CD8-positive, alpha-beta memory T cell (primary cell): ENCODE measurements around the gene HYAL2. TPM values are rescaled to one million over a fixed set of nuclear protein-coding genes. Genes with fewer than 3 reads are reported as not detected.

Experiments used
- CTCF ChIA-PET: fragments of 350-600 bp; sonication (Branson Sonifier 250); formaldehyde crosslinking; loops from one replicate; lab custom pipeline; 2021; ENCODE audit warnings: antibody characterized with exemption; lab: Charles Lee
- POLR2A ChIA-PET: fragments of 350-600 bp; sonication (Branson Sonifier 250); formaldehyde crosslinking; loops from one replicate; lab custom pipeline; 2021; ENCODE audit warnings: antibody characterized with exemption; lab: Charles Lee
- DNase-seq, 5 donors: peaks; one replicate each; pipeline versions ENCODE4 v3.0.0 to v3.0.0-alpha.2; 2020 to 2022; ENCODE audit warnings: mixed read lengths in 1 of 5
- H3K27ac ChIP-seq: one replicate; pipeline ENCODE4 v1.7.0; 2013; ENCODE audit warnings: low read depth, mild to moderate bottlenecking, low read length, moderate library complexity
- H3K27me3 ChIP-seq: 2 replicates; pipeline ENCODE4 v1.7.0; 2013; ENCODE audit warnings: low read length, mild to moderate bottlenecking; ENCODE audit not compliant: insufficient read depth, poor library complexity, severe bottlenecking
- H3K36me3 ChIP-seq: 2 replicates; pipeline ENCODE4 v1.7.0; 2013; ENCODE audit warnings: mild to moderate bottlenecking, low read length, moderate library complexity; ENCODE audit not compliant: insufficient read depth
- H3K4me1 ChIP-seq: 2 replicates; pipeline ENCODE4 v1.7.0; 2013; ENCODE audit warnings: mild to moderate bottlenecking, low read length, moderate library complexity; ENCODE audit not compliant: insufficient read depth
- H3K4me3 ChIP-seq: 2 replicates; pipeline ENCODE4 v1.7.0; 2013; ENCODE audit warnings: mild to moderate bottlenecking, low read length
- H3K9me3 ChIP-seq: 2 replicates; pipeline ENCODE4 v1.7.0; 2013; ENCODE audit warnings: mild to moderate bottlenecking, low read length
- H3K27ac Mint-ChIP-seq, 8 donors: one replicate each; pipeline ENCODE4 v1.8.0; 2020 to 2021; ENCODE audit warnings: mixed read lengths in 8 of 8, mild to moderate bottlenecking in 6 of 8, inconsistent platforms in 3 of 8, moderate library complexity in 3 of 8
- H3K27me3 Mint-ChIP-seq, 2 donors: one replicate each; pipeline ENCODE4 v1.8.0; 2020 to 2021; ENCODE audit warnings: mixed read lengths in 2 of 2, mild to moderate bottlenecking in 1 of 2, moderate library complexity in 1 of 2
- H3K36me3 Mint-ChIP-seq, 3 donors: one replicate each; pipeline ENCODE4 v1.8.0; 2020 to 2021; ENCODE audit warnings: mixed read lengths in 3 of 3, inconsistent platforms in 1 of 3, mild to moderate bottlenecking in 1 of 3
- H3K4me1 Mint-ChIP-seq, 3 donors: one replicate each; pipeline ENCODE4 v1.8.0; 2020 to 2021; ENCODE audit warnings: mixed read lengths in 3 of 3, inconsistent platforms in 1 of 3, mild to moderate bottlenecking in 1 of 3
- H3K4me3 Mint-ChIP-seq, 7 donors: one replicate each; pipeline ENCODE4 v1.8.0; 2020 to 2021; ENCODE audit warnings: mixed read lengths in 7 of 7, mild to moderate bottlenecking in 6 of 7, moderate library complexity in 4 of 7, inconsistent platforms in 2 of 7
- H3K9me3 Mint-ChIP-seq, 5 donors: one replicate each; pipeline ENCODE4 v1.8.0; 2020 to 2022; ENCODE audit warnings: mixed read lengths in 5 of 5, mild to moderate bottlenecking in 3 of 5, moderate library complexity in 2 of 5, inconsistent platforms in 1 of 5
- polyA plus RNA-seq: library from polyadenylated mRNA; unstranded; fragments of 300-500 nt; fragmentation: Illumina TruSeq; gene quantifications from one replicate; pipeline ENCODE4 v1.2.3, GENCODE V29; 2021
- total RNA-seq, 2 experiments: library from RNA; stranded (reverse); gene quantifications; one replicate each; pipeline ENCODE4 v1.2.3, GENCODE V29; 2021

Gene HYAL2
- total and polyA plus RNA-seq, 3 experiments from 2014 or later: 10.8 to 13.9 (median 13.7) TPM

DNA sequence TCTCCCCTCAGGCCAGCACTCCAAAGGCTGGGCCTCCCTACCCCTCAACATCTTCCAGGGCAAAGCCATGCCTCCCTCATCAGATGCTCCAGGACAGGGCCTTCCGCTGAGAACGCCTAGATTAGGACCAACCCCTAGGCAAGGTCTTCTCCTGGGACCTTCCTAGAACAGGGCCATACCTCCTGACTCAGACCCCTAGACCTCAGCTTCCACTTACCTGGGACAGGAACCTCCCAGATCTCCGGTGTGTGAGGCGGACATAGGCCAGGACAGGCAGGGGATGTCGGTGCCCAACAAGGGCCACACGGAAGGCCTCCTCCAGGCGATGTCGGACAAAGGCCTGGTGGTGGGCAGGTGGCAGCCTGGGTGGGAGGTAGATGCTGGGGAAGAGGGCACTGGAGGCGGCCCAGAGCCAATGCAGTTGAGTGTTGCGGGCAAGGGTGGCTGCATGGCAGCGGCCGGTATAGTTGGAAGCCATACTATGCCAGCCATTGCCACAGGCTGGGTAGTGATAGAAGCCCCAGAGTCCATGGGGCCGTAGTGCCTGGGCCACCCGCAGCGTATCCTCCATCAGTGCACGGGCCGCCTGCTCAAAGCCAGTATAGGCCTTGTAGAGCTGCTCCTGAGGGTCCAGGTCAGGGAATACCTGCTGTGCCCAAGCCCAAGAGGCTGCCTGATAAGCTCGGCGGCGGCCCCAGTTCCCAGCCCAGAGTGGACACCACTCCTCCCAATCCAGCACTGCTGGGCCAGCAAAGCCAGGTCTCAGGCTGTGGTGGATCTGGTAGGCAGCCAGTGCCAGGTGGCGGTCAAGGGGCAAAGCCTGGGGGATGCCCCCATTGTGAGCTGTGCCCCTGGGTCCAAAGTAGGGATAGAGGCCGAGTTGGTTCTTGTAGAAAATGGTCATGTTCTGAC, 27.8 kb downstream of the HYAL2 start:
- no peaks in the 10 kb centered on the region for H3K9me3 ChIP-seq
- Mint-ChIP-seq H3K36me3 (peaks cover 0 to 25% (median 0%) of the 10 kb centered on the region in 3 donors), H3K4me1 (peaks cover 26 to 50% (median 29%) of the 10 kb centered on the region in 3 donors), H3K4me3 (peak overlapping the region in 1 of 7 donors; percentile 66), H3K9me3 (no peaks in the 10 kb centered on the region), H3K27ac (peak overlapping the region in 2 of 8 donors; percentile 57 to 85), H3K27me3 (no peaks in the 10 kb centered on the region)
- peaks cover under 1% of the 10 kb centered on the region for H3K36me3 ChIP-seq
- no peak overlapping the region for H3K4me3 ChIP-seq
- no peak overlapping the region for H3K27ac ChIP-seq
- DNase-seq: no peak
- CTCF ChIA-PET: interaction anchor here (0.9 kb wide), 1 partner anchor 51 kb away, joined by 5 read pairs; no protein-coding TSS in a partner anchor
- POLR2A ChIA-PET: interaction anchor here (0.6 kb wide), 1 partner anchor 354 kb away, joined by 3 read pairs; no protein-coding TSS in a partner anchor
- peaks cover 36% of the 10 kb centered on the region for H3K4me1 ChIP-seq
- no peaks in the 10 kb centered on the region for H3K27me3 ChIP-seq

DNA sequence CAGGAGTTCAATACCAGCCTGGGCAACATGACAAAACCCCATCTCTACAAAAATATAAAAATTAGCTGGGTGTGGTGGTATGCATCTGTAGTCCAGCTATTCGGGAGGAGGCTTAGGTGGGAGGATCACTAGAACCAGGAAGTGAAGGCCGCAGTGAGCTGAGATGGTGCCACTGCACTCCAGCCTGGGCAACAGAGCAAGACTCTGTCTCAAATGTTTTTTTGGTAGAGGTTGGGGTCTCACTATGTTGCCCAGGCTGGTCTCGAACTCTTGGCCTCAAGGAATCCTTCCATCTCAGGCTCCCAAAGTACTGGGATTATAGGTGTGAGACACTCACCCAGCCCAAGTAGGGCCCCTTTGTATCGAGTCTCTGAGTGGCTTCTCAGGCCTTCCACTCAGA, 28.5 kb downstream of the HYAL2 start:
- Histone ChIP-seq H3K4me3 (no peak overlapping the region), H3K4me1 (peaks cover 34% of the 10 kb centered on the region), H3K9me3 (no peaks in the 10 kb centered on the region), H3K27ac (no peak overlapping the region), H3K36me3 (peaks cover 6% of the 10 kb centered on the region), H3K27me3 (no peaks in the 10 kb centered on the region)
- H3K27me3 Mint-ChIP-seq: no peaks in the 10 kb centered on the region
- H3K4me1 Mint-ChIP-seq: peaks cover 21 to 43% (median 25%) of the 10 kb centered on the region in 3 donors
- peak overlapping the region in 1 of 7 donors; percentile 66 for H3K4me3 Mint-ChIP-seq
- DNase-seq: no peak
- H3K9me3 Mint-ChIP-seq: no peaks in the 10 kb centered on the region
- CTCF ChIA-PET: interaction anchor here (0.6 kb wide), 1 partner anchor 31 kb away, joined by 4 read pairs; no protein-coding TSS in a partner anchor
- H3K27ac Mint-ChIP-seq: peak overlapping the region in 3 of 8 donors; percentile 57 to 85 (median 70)
- POLR2A ChIA-PET: interaction anchor here (0.6 to 0.7 kb wide), 3 partner anchors 23 to 354 kb away, joined by 3 to 11 read pairs (median 3); no protein-coding TSS in a partner anchor
- H3K36me3 Mint-ChIP-seq: peaks cover 0 to 29% (median 0%) of the 10 kb centered on the region in 3 donors

DNA sequence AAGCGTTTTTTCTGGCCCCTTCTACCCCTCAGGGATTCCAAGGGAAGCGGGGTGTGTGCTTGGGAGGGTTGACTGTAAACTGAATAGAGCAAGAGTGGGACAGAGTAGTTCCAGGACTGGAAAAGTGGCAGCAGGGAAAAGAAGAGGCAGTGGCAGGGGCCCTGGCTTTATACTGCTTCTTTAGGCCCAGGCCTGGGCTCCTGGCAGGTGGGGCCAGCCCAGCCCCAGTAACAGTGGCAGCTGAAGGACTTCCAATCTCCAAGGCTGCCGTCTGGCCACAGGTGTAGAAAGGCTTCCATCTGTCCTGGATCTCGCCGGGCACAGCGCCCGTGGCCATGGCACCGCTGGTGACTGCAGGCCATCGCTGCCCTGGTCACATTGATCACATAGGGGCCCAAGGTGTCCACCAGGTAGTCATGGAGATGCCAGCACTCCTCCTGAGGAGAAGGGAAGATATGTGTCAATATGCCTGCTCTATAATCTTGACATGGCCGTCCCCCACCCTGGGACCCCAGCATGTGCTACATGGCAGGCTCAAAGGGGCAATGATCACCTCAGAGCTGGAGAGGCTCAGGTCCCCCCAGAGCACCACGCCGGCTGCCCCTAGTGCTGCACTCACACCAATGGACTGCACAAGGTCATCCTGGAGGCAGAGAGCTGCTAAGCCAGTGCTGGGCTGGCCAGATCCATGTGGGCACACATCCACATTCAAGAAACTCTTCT, 29.3 kb downstream of the HYAL2 start:
- POLR2A ChIA-PET: interaction anchor here (0.6 to 2.8 kb wide), 6 partner anchors 24 to 274 kb away, joined by 3 to 11 read pairs (median 4); partner anchors contain the start of genes C3orf18 and TUSC2
- Mint-ChIP-seq H3K27ac (peak overlapping the region; percentile 85 to 98 (median 96)), H3K9me3 (no peaks in the 10 kb centered on the region), H3K36me3 (peaks cover 0 to 34% (median 6%) of the 10 kb centered on the region in 3 donors), H3K27me3 (no peaks in the 10 kb centered on the region), H3K4me3 (peak overlapping the region in 6 of 7 donors; percentile 9 to 92 (median 87)), H3K4me1 (peaks cover 18 to 35% (median 21%) of the 10 kb centered on the region in 3 donors)
- peak overlapping the region; percentile 62 for H3K27ac ChIP-seq
- no peaks in the 10 kb centered on the region for H3K27me3 ChIP-seq
- DNase-seq: no peak
- CTCF ChIA-PET: interaction anchor here (1.3 to 1.5 kb wide), 4 partner anchors 35 to 65 kb away, joined by 3 to 8 read pairs (median 6); partner anchors contain the start of gene TUSC2
- H3K4me1 ChIP-seq: peaks cover 27% of the 10 kb centered on the region
- peaks cover 6% of the 10 kb centered on the region for H3K36me3 ChIP-seq
- H3K9me3 ChIP-seq: no peaks in the 10 kb centered on the region
- peak overlapping the region; percentile 80 for H3K4me3 ChIP-seq

DNA sequence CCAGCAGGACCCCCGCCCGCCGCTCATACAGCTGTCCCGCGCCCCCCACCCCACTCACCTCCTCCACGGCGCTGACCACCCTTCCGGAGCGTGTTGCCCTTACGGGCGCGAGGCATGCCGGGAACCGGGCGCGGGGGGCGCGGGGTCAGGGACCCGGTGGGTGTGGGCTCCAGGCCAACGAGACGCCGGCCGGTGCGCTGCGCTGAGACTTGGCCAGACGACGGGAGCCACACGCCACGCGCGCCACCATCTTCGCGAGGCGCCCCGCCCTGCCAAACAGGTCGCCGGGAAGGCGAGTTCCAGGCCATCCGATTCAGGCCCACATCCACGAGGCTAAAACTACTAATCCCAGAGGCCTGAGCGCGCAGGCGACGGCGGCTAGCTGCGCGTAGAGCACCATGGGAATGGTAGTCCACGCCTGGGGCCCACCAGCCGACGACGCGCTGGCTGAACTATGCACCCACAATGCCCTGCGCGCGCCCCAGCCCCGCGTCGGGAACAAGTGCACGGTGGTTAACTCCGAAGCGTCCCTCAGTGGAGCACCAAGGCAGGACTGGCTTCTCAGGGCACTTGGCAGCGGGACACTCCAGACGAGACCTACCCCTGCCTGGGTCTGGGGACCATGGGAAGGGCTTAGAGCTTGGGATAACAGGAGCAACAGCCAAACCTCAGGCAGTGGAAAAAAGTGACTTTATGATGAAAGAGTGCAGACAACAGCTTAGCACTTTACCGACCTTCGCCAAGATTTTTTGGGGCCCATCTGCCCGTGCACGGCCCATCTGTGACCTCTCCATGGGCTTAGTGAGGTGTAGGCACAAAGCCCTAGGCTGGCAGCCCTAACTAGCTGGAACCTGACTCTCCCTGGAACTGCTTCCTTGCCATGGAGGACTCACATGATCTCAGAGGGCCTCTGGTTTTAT, 30.1 kb downstream of the HYAL2 start, which contains the start of gene IFRD2:
IFRD2 (minus strand) TSS at position 271 of the 920 bp plus-strand sequence; CDS start at position 116, 155 bp downstream.
- H3K36me3 Mint-ChIP-seq: peaks cover 0 to 41% (median 7%) of the 10 kb centered on the region in 3 donors
- Histone ChIP-seq H3K36me3 (peaks cover 6% of the 10 kb centered on the region), H3K4me3 (peak within 1 kb of the TSS; percentile 88), H3K9me3 (no peaks in the 10 kb centered on the region), H3K27me3 (no peaks in the 10 kb centered on the region), H3K27ac (peak within 1 kb of the TSS; percentile 62), H3K4me1 (peaks cover 21% of the 10 kb centered on the region)
- no peaks in the 10 kb centered on the region for H3K9me3 Mint-ChIP-seq
- peak within 1 kb of the TSS; percentile 86 to 93 (median 88) for H3K4me3 Mint-ChIP-seq
- CTCF ChIA-PET: interaction anchor here (0.9 to 1.6 kb wide), 11 partner anchors 9 to 98 kb away, joined by 3 to 8 read pairs (median 3); partner anchors contain the start of gene TUSC2
- peak; percentile 93 to 96 (median 93) for DNase-seq
- POLR2A ChIA-PET: interaction anchor here (0.6 to 2.8 kb wide), 13 partner anchors 8 to 490 kb away, joined by 3 to 11 read pairs (median 4); partner anchors contain the start of genes C3orf18, CYB561D2, GNAI2 and NPRL2
- H3K27ac Mint-ChIP-seq: peak within 1 kb of the TSS; percentile 85 to 98 (median 96)
- H3K27me3 Mint-ChIP-seq: no peaks in the 10 kb centered on the region
- H3K4me1 Mint-ChIP-seq: peaks cover 14 to 26% (median 16%) of the 10 kb centered on the region in 3 donors

DNA sequence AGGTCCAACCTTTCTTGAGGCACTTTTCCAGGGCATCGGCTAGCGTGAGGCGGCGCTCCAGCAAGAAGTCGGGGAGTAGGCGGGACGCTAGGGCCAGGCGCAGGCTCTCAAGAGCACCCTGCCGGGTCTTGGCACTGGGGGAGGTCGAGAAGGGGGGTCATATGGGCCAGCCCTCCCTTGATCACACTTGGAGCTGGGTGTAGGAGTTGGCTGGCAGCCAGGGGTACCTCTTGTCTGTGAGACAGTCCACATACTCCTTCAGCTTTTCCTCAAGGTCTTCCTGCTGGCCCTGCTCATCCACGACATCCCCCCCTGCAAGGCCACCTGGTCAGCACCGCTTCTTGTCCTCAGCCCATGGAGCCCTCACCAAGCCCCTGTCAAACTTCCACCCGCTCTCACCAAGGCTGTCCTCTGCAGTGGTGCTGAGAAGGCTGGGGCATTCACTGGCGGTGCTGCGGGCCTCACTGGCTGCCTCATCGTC, 32.3 kb downstream of the HYAL2 start:
- Mint-ChIP-seq H3K4me1 (peaks cover 13 to 17% (median 16%) of the 10 kb centered on the region in 3 donors), H3K9me3 (no peaks in the 10 kb centered on the region), H3K4me3 (peak overlapping the region in 5 of 7 donors; percentile 20 to 93 (median 55)), H3K27me3 (no peaks in the 10 kb centered on the region), H3K36me3 (peaks cover 0 to 46% (median 7%) of the 10 kb centered on the region in 3 donors), H3K27ac (peak overlapping the region in 1 of 8 donors; percentile 82)
- no peaks in the 10 kb centered on the region for H3K27me3 ChIP-seq
- POLR2A ChIA-PET: no interaction called here
- H3K4me1 ChIP-seq: peaks cover 21% of the 10 kb centered on the region
- peaks cover 6% of the 10 kb centered on the region for H3K36me3 ChIP-seq
- no peak for DNase-seq
- CTCF ChIA-PET: interaction anchor here (0.7 kb wide), 1 partner anchor 13 kb away, joined by 3 read pairs; no protein-coding TSS in a partner anchor
- no peaks in the 10 kb centered on the region for H3K9me3 ChIP-seq
- H3K27ac ChIP-seq: no peak overlapping the region
- H3K4me3 ChIP-seq: no peak overlapping the region

DNA sequence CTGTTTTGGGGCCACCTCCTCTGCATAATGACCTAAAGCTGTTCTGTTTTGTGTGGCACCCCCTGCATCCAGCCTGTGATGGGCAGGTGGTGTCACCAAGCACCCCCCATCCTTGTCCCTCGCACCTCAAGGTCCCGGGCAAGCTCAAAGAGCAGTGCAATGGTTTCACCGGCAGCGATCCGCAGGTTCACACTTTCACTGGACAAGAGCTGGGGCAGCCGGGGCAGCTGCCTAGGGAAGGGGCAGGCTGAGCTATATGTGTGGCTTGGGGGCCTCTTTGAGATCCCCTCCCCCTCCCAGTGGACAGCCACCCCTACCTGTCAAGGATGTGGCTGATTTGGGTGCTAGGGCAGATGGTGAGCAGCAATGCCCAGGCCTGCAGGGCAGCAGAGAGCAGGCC, 33.4 kb downstream of the HYAL2 start:
- ChIA-PET CTCF (interaction anchor here (1.0 to 1.3 kb wide), 2 partner anchors 29 to 94 kb away, joined by 3 read pairs; no protein-coding TSS in a partner anchor), POLR2A (interaction anchor here (0.5 to 0.6 kb wide), 2 partner anchors 35 to 44 kb away, joined by 3 read pairs; no protein-coding TSS in a partner anchor)
- Mint-ChIP-seq H3K4me1 (peaks cover 13 to 17% (median 16%) of the 10 kb centered on the region in 3 donors), H3K9me3 (no peaks in the 10 kb centered on the region), H3K4me3 (peak overlapping the region in 3 of 7 donors; percentile 24 to 52 (median 45)), H3K27ac (no peak overlapping the region), H3K36me3 (peaks cover 0 to 46% (median 7%) of the 10 kb centered on the region in 3 donors), H3K27me3 (no peaks in the 10 kb centered on the region)
- Histone ChIP-seq H3K27ac (no peak overlapping the region), H3K36me3 (peaks cover 6% of the 10 kb centered on the region), H3K4me3 (no peak overlapping the region), H3K4me1 (peaks cover 21% of the 10 kb centered on the region), H3K9me3 (no peaks in the 10 kb centered on the region), H3K27me3 (no peaks in the 10 kb centered on the region)
- DNase-seq: no peak
